ENCODE measurements around the gene GARRE1.
A peak's percentile ranks its signal among the peaks of the same experiment; 100 is the strongest.
"Not testable (repeated sequence)": the region's sequence is repeated elsewhere in the genome, so short reads cannot be mapped to it uniquely, and the experiment has no call there.

Gene GARRE1

DNA sequence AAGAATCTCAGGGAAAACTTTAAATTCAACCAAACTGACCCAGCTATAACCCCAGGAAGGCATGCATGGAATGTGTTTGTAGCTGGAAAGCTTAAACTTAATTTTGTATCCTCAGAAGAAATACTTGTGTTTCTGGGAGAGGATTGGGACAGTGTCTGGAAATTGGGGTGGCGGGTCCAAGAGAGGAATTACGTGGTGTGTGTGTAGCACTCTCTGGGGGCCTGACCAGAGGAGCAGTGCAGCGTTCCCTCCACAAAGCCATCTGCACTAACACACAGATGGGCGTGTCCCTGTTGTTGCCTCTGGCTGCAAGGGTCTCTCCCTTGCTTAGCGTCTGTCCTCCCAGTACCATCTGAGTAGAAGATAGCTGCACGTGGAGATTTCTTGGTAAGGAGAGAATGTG lies 6.4 kb downstream of the GARRE1 start:
- DNase-seq (ENCODE audit: low spot score) = peak; percentile 65

DNA sequence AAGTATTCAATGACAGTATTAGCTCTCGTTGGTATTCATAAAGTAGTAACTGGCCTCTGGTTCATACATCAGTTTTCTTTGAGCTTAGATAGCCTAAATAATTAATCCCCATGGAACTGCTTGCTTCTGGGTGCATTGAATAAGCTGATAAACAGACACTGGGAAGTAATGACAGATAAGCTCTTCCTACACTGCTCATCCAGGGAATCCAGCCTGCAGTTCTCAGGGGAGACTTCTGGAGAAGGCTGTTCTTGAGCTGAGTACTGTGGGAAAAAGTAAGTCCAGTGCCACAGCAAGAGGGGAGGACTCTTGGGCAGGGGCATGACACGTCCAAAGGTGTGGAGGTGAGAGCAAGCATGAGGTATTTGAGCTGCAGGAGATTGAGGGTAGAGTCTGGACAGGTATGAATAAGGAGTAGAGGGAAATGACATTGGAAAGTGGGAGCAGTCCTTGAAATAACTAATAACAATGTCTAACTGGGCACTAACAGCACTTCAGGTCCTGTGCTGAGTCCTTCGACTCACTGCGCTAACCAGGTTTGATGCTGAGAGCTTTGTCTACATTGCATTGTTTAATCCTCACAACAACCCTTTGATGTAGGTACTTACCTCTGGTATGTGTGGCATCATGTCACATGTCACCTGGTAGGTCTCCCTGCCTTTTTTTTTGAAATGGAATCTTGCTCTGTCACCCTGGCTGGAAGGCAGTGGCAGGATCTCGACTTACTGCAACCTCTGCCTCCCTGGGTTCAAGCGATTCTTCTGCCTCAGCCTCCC lies 7.2 kb downstream of the GARRE1 start:
- no peak for DNase-seq (ENCODE audit: low spot score)

DNA sequence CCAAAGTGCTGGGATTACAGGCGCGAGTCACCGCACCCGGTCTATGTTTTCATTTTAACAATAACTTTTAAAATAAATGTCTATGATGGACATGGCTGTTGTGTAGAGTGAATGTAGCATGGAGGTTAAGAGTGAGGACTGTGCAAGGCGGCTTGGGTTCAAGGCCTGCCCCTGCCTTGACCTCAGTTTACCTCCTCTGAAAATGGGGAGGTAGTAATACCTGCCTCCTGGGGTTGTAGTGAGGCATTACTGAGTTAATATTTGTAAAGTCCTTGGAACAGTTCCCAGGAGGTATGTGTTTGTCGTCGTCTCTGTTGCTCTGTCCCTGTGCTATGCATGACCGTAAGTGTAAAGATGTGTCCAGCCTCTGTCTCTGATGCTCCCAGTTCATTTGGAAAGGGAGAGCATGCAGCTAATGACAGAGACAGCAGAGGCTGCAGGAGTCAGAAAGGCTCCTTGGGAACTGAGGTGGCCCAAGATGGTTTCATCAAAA lies 9.4 kb downstream of the GARRE1 start:
- no peak for DNase-seq (ENCODE audit: low spot score)

DNA sequence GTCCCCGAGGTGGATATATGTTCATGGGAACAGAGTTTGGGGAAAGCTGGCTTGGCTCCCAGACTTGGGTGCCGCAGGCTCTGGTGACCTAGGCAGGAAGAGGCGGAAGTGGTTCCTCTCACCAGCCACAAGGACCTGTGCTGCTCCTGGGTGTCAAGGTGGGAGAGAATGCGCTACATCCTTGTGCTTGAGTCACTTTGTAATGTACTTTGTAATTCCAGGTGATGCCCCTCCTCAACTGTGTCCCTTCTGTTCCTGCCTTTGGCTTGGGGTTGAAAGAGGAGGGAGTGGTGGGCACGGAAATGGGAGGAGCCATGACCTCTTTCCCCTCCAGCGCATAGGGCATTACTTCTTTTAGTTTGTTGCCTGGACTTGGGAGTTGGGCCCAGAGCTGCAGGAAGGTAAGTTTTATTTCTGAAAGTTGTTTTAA lies 10.9 kb downstream of the GARRE1 start:
- no peak for DNase-seq (ENCODE audit: low spot score)

DNA sequence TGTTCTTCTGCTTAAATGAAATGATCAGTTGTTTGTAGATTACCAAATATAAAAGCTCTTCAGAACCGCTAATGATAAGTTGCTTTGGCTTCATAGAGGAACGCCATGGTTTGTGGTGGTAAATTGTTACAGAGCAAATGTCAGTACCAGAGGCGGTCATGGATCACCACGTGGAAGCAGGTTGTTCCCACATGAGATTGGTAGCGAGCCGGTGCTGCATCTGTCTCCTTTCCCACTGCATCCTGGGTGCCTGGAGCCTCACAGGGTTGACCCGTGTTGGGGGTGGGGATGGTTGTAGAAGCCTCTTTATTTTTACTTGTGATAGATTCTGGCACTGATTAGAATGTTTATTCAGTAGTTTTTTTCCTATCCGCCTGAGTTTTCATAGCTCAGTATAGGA lies 14.7 kb downstream of the GARRE1 start:
- DNase-seq (ENCODE audit: low spot score) = no peak

DNA sequence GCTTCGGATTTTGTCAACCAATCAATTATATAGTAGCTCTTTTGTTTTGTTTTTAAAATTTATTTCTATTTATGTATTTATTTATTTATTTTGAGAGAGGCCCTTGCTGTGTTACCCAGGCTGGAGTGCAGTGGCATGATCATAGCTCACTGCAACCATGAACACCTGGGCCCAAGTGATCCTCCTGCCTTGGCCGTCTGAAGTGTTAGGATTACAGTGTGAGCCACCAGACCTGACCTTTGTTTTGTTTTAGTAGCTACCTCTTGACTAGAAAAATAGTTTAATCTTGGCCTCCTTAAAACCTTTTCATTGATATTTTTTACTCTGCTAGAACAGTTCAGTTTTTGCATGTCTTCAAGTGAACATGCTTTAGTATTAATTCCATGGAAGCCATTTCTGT lies 15.1 kb downstream of the GARRE1 start:
- DNase-seq (ENCODE audit: low spot score) = no peak

DNA sequence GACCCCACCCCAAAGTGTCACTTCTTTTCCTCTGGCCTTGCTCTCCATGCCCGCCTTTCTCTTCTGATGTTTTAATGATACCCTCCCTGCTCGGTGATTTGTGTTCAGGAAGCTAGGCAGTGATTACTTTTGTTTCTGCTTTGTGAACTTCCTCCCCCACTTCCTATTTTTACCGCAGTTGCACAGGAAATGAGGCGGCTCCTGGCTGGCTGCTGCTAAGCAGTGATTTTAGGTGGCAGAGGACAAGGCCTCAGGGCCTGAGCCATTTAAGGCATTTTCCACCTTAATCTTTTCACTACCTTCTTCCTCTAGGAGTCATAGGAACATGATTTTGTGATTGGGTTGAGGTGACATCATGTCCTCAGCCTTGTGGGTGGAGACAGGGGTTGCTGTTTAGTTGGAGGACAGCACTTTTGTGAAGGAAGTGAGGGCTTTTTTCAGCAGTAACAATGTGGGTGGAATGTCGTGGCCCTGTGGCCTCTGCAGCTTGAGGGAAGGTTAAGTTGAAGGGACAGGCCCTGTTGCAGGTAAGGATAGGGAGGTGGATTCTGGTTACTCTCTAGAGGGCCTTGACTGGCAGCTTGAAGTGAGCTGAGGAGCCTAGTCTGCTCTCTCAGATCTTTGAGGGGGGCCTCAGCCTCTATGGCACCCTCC lies 15.7 kb downstream of the GARRE1 start:
- peak; percentile 54 for DNase-seq (ENCODE audit: low spot score)

DNA sequence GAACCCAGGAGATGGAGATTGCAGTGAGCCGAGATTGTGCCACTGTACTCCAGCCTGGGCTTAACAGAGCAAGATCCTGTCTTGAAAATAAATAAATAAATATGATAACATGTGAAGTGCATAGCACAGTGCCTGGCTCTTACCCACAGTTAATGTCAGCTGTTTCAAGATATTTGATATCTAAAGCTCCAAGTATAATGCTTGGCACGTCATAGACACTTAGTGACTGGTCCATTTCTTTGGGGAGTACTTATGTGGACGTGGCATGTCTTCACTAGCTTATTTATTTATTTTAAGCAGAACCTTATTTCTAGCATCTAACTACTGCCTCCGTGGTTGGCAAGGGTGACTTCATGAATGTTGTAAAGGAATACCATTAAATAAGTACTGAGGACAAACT lies 18.8 kb downstream of the GARRE1 start:
- no peak for DNase-seq (ENCODE audit: low spot score)

DNA sequence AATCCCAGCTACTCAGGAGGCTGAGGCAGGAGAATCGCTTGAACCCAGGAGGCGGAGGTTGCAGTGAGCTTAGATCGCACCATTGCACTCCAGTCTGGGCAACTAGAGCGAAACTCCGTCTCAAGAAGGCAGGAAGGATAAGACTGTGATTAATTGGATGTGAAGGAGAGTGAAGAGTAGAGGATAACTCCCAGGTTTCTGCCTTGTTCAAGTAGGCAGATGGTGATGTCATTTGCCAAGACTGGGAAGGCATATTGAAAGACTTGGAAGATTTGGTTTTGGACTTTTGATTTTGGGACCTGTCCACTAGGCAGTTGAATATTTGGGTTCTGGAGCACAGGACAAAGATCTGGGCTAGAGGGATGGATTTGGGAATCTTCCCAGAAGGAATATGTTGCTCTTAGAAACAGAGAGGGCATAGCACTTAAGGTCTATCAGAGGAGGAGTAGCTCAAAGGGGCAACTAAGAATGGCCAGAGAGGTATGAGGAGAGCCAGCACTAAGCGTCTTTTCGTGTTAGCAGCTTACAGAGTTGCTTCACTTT lies 20.0 kb downstream of the GARRE1 start:
- DNase-seq (ENCODE audit: low spot score) = no peak

DNA sequence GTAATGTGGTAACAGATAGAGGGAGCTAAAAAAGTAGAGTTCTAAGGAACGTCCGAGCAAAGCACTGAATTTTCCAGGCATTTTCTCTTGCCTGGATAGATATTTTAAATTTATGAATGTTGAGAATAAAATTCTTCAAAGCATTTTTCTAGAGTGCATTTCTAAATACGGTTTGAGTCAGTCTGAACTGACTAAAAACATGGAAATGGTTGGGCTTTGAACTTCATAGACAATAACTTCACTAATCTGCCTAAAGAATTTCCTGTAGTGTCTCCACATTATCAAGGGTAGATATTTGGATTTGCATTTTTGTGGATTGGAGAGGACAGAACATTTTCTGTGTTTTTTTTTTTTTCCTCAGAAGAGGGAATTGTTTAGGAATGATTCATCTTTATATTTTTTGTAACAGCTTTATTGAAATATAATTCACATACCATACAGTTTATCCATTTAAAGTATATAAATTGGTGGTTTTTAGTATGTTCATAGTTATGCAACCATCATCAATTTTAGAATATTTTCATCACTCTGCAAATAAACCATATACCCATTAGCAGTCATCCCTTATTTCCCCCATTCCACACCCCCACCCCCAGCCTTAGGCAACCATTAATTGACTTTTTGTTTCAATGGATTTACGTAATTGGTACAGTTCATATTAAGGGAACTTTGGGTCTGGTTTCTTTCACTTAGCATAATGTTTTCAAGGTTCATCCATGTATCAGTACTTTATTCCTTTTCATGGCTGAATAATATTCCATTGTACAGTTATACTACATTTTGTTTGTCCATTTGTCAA lies 20.7 kb downstream of the GARRE1 start:
- DNase-seq (ENCODE audit: low spot score) = peak; percentile 79

DNA sequence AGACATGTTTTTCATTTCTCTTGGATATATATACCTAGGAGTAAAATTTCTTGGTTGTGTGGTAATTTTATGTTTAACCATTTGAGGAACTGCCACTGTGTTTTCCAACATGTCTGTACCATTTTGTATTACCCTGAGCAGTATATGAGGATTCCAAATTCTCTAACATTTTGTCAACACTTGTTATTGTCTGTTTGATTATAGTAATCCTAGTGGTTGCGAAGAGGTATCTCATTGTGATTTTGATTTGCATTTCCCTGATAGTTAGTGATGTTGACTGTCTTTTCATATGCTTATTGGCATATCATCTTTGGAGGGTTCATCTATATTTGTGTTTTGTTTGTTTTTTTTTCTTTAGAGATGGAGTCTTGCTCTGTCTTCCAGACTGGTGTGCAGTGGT lies 21.4 kb downstream of the GARRE1 start:
- no peak for DNase-seq (ENCODE audit: low spot score)

DNA sequence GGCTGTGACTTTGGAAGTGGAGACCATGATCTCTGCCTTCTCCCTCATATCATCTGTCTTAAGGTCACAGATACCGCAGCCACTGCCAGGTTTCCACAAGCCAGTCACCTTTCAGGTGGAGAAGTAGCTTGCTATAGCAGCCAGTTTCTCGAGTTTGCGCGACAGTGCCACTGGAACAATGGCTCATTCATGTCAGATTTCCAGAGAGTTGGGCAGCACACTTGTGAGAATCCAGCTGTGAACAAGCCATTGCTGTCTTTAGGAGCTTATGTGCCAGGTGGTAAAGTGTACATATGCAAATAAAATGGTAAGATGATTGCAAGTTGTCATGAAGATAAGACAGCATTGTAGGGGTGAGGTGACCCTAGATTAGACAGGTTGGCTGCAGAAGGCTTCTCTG lies 22.3 kb downstream of the GARRE1 start:
- DNase-seq (ENCODE audit: low spot score) = no peak

DNA sequence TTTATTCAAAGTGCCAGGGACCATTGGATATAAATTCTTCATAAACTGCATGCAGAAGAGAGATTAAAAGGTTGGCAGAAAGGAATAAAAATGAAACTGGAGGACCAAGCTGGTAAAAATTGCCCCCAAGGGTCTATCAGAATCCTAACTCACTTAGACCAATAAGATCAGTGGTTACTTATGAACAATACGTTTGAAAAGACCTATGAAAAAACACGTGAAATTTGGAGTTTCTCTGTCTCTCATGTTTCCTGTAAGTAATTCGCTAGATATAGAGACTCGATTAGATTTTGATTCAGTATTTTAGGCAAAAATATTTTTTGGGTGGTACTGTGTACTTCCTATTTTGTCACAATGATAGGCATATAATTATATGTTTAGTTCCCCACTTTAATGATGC lies 22.9 kb downstream of the GARRE1 start:
- DNase-seq (ENCODE audit: low spot score) = no peak

DNA sequence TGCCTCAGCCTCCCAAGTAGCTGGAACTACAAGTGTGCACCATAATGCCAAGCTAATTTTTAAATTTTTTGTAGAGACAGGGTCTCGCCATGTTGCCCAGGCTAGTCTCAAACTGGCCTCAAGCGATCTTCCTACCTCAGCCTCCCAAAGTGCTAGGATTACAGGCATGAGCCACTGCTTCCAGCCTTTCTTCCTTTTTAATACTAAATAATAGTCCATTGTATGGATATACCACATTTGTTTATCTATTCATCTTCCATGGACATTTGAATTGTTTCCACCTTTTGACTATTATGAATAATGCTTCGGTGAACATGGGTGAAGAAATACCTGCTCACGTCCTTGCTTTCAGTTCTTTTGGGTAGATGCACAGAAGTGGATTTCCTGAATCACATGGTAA lies 24.4 kb downstream of the GARRE1 start:
- no peak for DNase-seq (ENCODE audit: low spot score)

DNA sequence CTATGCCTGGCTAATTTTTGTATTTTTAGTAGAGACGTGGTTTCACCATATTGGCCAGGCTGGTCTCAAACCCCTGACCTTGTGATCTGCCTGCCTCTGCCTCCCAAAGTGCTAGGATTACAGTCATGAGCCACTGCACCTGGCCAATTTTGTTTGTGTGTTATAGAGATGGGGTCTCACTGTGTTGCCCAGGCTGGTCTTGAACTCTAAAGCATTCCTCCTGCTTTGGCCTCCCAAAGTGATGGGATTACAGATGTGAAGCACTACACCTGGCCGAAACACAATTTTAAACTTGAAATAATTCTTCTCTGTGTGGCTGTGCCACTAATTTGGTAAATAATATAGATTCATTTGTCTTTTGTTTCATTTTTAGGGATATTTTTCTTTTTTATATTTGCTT lies 27.1 kb downstream of the GARRE1 start:
- DNase-seq (ENCODE audit: low spot score) = not testable (repeated sequence)

DNA sequence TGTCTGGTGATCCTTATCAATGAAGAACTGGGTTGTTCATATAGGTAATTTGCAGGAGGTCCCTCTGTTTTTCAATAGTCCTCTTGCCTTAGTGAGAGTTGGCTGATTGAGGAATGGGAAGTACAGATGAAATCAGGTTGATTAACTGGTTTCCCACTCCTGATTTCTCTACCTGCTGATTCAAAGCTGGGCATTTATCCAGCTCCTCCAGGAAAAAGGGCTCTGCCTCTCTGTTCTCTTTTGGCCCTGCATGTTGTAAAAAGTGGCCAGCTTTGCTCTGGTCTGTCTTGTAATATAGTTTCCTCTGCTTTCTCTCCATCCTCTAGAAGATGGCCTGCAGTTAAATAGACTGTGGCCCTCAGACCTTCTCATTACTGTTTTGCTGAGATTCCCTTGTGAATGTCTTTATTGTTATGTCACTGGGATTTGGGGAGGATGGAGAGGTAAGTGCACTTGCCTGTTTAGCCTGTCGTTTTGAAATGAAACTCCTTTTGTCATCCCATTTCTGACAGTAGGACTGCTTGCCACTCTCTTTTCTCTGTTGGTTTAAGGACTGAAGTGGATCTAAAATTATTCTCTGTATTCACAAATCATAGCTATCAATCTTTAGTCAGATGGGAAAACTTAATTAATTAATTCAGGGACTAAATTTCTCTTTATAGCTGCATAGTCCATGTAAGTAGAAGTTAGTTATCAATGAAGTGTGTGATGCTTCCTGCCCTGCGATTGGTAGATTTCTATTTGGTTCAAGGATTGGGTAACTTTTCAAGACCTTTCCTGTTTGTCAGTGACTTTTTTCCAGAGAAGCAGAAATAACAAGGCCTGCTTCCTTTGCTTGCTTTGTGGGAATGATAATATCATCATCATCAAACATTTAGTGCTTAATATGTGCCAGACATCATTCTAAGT lies 28.5 kb downstream of the GARRE1 start:
- no peak for DNase-seq (ENCODE audit: low spot score)

DNA sequence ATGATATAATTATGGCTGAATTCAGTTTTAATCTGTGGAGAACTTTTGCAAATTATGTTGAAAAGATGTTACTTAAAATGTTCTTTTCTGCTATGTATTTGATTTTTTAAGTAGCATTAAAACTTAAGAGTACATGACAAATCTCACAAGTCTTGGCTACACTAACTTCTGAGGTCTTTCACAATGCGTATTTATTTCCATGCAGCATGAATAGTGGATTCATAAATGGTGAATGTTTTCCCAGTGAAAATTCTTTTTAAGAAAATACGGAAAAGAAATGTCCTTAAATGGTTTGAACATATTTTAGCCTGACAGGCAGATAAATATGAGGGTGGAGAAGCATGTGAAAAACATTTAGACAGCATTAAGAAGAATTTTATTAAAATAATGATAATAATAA lies 30.2 kb downstream of the GARRE1 start:
- DNase-seq (ENCODE audit: low spot score) = no peak

DNA sequence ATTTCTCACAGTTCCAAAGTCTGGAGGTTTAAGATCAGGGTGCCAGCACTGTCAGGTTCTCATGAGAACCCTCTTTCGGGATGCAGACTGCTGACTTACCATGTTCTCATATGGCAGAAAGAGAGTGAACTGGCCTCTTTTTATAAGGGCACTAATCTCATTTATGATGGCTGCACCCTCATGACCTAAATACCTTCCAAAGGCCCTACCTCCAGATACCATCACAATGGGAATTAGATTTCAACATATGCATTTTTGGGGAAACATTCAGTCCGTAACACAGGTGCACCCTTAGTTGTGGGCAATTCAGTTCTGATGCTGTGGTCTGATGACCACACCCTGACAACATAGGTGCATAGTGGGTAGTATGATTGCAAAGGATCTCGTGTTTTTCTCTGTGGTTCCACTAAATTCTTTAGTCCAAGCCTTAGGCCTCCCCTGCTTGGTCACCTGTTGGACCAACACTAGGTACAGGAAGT lies 33.3 kb downstream of the GARRE1 start:
- no peak for DNase-seq (ENCODE audit: low spot score)

DNA sequence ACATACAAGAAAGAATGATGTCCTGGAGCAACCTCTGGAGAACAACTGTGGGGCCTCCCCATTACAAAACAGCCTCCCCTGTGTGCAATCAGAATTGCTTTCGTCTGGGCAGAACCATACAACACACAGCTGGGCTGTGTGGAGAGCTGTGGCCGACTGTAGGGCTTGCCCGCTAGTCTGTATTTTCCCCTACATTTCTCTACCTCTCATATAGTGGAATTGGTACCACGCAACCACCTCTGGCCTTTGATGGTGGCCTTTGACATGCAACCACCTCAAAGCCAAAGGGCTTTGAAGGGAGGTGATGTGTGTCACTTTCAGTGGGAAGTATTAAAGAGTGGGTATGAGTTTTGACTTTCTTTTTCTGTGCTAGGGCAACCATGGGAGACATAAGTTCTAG lies 34.0 kb downstream of the GARRE1 start:
- DNase-seq (ENCODE audit: low spot score) = no peak

DNA sequence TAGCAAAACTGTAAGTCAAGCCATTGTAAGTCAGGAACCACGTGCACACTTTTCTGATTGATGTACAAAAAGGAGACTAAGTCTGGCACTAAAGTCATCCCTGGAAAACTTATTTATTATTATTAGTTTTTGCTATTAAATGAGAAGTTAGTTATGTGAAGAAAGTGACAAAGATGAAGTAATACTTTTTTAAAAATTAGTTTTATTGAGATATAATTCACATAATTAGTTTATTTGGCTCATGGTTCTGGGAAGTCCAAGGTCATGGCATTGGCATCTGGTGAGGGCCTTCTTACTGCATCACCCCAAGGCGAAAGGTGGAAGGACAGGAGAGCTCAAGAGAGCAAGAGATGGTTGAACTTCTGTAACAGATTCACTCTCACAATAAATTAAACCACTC lies 36.9 kb downstream of the GARRE1 start:
- no peak for DNase-seq (ENCODE audit: low spot score)

DNA sequence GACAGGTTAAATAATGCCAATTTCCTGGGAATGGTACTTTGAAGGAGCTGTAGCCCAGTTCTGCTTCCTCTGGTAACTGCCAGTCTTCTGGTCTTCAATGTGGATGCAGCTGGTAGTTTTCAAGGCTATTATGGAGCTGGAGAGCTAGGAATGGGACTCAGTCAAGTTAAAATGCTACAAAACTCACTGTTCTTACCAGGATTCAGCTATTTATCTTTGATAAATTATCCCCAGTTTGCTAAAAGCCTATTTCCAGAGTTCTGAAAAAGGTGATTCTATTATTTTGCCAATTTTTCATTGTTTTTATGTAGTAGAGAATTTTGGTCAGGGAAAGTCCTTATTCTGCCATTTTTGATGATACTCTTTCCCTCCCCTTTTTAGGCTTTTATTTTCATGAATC lies 40.7 kb downstream of the GARRE1 start:
- no peak for DNase-seq (ENCODE audit: low spot score)
